GM12878 (cell line): Measurements from ENCODE around the gene ARHGEF1. TPM values are rescaled to one million over a fixed set of nuclear protein-coding genes. Genes with fewer than 3 reads are reported as not detected.
A peak's percentile ranks its signal among the peaks of the same experiment; 100 is the strongest.

ENCODE experiments used
- ASH2L ChIP-seq: fragments of 300-600, 200-600 bp; sonication (generic); IDR thresholded peaks from 2 replicates; pipeline ENCODE4 v1.6.1; 2017; ENCODE audit warnings: low read depth, mild to moderate bottlenecking, borderline replicate concordance
- BMI1 ChIP-seq: fragments of 450-650 bp; IDR thresholded peaks from 2 replicates; pipeline ENCODE4 v1.6.1; 2016; ENCODE audit warnings: mild to moderate bottlenecking, moderate library complexity, borderline replicate concordance
- CHD2 ChIP-seq: IDR thresholded peaks from 2 replicates; pipeline ENCODE4 v1.6.1; 2011; ENCODE audit warnings: low read depth, low read length, improper control_type of control experiment, borderline replicate concordance
- DPF2 ChIP-seq: fragments of 450-650 bp; IDR thresholded peaks from 2 replicates; pipeline ENCODE4 v1.6.1; 2017; ENCODE audit warnings: mild to moderate bottlenecking
- EED ChIP-seq: sonication (generic); IDR thresholded peaks from 2 replicates; pipeline ENCODE4 v1.6.1; 2016; ENCODE audit warnings: antibody characterized with exemption, low read depth
- FOS ChIP-seq: IDR thresholded peaks from 3 replicates; pipeline ENCODE4 v1.6.1; 2011; ENCODE audit warnings: borderline replicate concordance; ENCODE audit not compliant: insufficient read length; ENCODE audit errors: extremely low read depth
- FOXM1 ChIP-seq: IDR thresholded peaks from 2 replicates; pipeline ENCODE4 v1.6.1; 2012; ENCODE audit warnings: low read depth, mild to moderate bottlenecking, inconsistent platforms, low read length, moderate library complexity
- LARP7 ChIP-seq: fragments of 450-650 bp; IDR thresholded peaks from 2 replicates; pipeline ENCODE4 v1.6.1; 2017; ENCODE audit warnings: mild to moderate bottlenecking
- MEF2A ChIP-seq: IDR thresholded peaks from 2 replicates; pipeline ENCODE4 v1.6.1; 2011; ENCODE audit warnings: low read depth, mild to moderate bottlenecking, low read length, moderate library complexity; ENCODE audit not compliant: insufficient read depth
- PAX8 ChIP-seq: fragments of 450-650 bp; IDR thresholded peaks from 2 replicates; pipeline ENCODE4 v1.6.1; 2017; ENCODE audit warnings: mild to moderate bottlenecking, moderate library complexity
- PML ChIP-seq: IDR thresholded peaks from 2 replicates; pipeline ENCODE4 v1.6.1; 2012; ENCODE audit warnings: low read length, inconsistent platforms
- RFX5 ChIP-seq: IDR thresholded peaks from 2 replicates; pipeline ENCODE4 v1.6.1; 2011; ENCODE audit warnings: low read depth, low read length, improper control_type of control experiment
- SMAD1 ChIP-seq: fragments of 450-650 bp; IDR thresholded peaks from 2 replicates; pipeline ENCODE4 v1.6.1; 2018; ENCODE audit warnings: mild to moderate bottlenecking, low read depth; ENCODE audit not compliant: partially characterized antibody
- SPI1 ChIP-seq: IDR thresholded peaks from 2 replicates; pipeline ENCODE4 v1.6.1; 2011; ENCODE audit warnings: low read depth, mild to moderate bottlenecking, low read length, moderate library complexity, borderline replicate concordance; ENCODE audit not compliant: insufficient read depth
- WRNIP1 ChIP-seq: IDR thresholded peaks from 2 replicates; pipeline ENCODE4 v1.6.1; 2011; ENCODE audit warnings: low read depth, low read length, improper control_type of control experiment, borderline replicate concordance
- ZBTB11 ChIP-seq: fragments of 450-650 bp; formaldehyde crosslinking; IDR thresholded peaks from 2 replicates; pipeline ENCODE4 v1.5.0; 2022; ENCODE audit warnings: mild to moderate bottlenecking, missing genetic modification characterization
- ZNF207 ChIP-seq: fragments of 450-650 bp; IDR thresholded peaks from 2 replicates; pipeline ENCODE4 v1.6.1; 2014; ENCODE audit warnings: antibody characterized with exemption, mild to moderate bottlenecking, borderline replicate concordance
- ZNF24 ChIP-seq: fragments of 450-650 bp; IDR thresholded peaks from 2 replicates; pipeline ENCODE4 v1.6.1; 2017; ENCODE audit warnings: antibody characterized with exemption, mild to moderate bottlenecking
- ZNF274 ChIP-seq: IDR thresholded peaks from one replicate; pipeline ENCODE4 v1.8.0; 2011; ENCODE audit not compliant: insufficient read length, insufficient read depth
- polyA plus RNA-seq, 11 experiments: library from polyadenylated mRNA; depleted of rRNA in 4 of 11; unstranded in 6 of 11; stranded (reverse) in 5 of 11; fragments of >200 nt; fragmentation: Nextera tagmentation in 4 of 11; fragmentation: Illumina TruSeq in 1 of 11; extraction: Ambion mirVana in 4 of 11; extraction: Trizol in 1 of 11; gene quantifications; 1 replicate in 1 of 11; 2 replicates in 10 of 11; pipeline versions ENCODE4 v1.2.1 to v1.2.3, GENCODE V29; 2011 to 2016; ENCODE audit warnings: inconsistent platforms in 2 of 11, missing spikeins in 2 of 11, low read depth in 1 of 11
- total RNA-seq, 4 experiments: library from RNA; depleted of rRNA in 3 of 4; stranded (reverse); fragments of >200 nt in 3 of 4; fragmentation: Illumina TruSeq in 1 of 4; extraction: Trizol in 1 of 4; gene quantifications; 2 replicates each; pipeline versions ENCODE4 v1.2.1 to v1.2.3, GENCODE V29; 2013 to 2021
- TF ChIP-seq, protein P1 (sequence below): fragments of 450-650 bp; IDR thresholded peaks from 2 replicates; pipeline ENCODE4 v1.6.1; 2017; ENCODE audit warnings: low read depth, mild to moderate bottlenecking, moderate library complexity
- TF ChIP-seq, protein P2 (sequence below): IDR thresholded peaks from 2 replicates; pipeline ENCODE4 v1.6.1; 2012; ENCODE audit warnings: improper control_type of control experiment, low read depth, low read length; ENCODE audit not compliant: insufficient replicate concordance

Gene ARHGEF1
- total and polyA plus RNA-seq, 10 of the 15 experiments (the other 5 are each of a cell fraction or from before 2014, with no cell fraction given), result 1.2 to 207 (median 53.9) TPM

DNA sequence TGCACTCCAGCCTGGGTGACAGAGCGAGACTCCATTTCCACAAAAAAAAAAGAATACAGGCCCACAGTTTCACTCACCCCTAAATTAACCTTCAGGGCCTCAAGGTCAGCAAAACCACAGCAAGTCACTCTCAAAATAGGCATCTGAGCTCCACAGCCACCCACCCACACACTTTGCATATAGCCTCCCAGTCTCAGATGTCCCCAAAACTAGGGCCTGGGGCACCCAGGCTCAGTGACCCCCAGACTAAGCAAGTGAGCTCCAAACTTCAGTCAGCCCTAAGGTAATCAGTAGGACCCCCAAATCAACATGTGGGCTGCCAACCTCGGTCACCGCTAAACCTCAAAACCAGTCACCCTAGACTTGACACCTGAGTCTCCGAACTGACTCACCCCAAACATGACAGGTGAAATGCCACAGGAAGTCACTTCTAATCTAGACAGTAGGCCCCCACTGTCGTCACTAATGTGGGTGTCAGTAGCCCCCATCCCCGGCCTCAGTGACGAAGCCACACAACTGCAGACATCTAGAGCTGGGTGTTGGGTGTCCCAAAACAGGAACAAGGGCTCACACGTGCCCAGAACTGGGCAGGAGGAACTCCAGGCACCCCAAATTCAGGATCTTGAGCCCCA is 62.3 kb downstream of the ARHGEF1 start (continued):
- TF ChIP-seq PML (peak; percentile 83; the same call in 1 of the 2 replicates), ASH2L (peak; percentile 99; the same call in 1 of the 2 replicates), DPF2 (peak; percentile 98), FOS (peak; percentile 3), CHD2 (peak; percentile 88; the same call in 1 of the 2 replicates), ZNF207 (0 out of 2 replicates have a peak, but pooled peaks have one; percentile 48), LARP7 (peak; percentile 49; the same call in 1 of the 2 replicates), ZNF274 (no peak), MEF2A (peak; percentile 86; the same call in 1 of the 2 replicates), PAX8 (no peak), RFX5 (no peak), WRNIP1 (no peak), EED (peak; percentile 73), FOXM1 (peak; percentile 95), ZBTB11 (CRISPR knock-in tag) (no peak), SPI1 (peak; percentile 80; the same call in 1 of the 2 replicates), ZNF24 (no peak), SMAD1 (no peak), BMI1 (peak; percentile 81)
- TF ChIP-seq, protein P1, sequence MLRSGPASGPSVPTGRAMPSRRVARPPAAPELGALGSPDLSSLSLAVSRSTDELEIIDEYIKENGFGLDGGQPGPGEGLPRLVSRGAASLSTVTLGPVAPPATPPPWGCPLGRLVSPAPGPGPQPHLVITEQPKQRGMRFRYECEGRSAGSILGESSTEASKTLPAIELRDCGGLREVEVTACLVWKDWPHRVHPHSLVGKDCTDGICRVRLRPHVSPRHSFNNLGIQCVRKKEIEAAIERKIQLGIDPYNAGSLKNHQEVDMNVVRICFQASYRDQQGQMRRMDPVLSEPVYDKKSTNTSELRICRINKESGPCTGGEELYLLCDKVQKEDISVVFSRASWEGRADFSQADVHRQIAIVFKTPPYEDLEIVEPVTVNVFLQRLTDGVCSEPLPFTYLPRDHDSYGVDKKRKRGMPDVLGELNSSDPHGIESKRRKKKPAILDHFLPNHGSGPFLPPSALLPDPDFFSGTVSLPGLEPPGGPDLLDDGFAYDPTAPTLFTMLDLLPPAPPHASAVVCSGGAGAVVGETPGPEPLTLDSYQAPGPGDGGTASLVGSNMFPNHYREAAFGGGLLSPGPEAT, result peak; percentile 90; the same call in 1 of the 2 replicates
- TF ChIP-seq, protein P2, sequence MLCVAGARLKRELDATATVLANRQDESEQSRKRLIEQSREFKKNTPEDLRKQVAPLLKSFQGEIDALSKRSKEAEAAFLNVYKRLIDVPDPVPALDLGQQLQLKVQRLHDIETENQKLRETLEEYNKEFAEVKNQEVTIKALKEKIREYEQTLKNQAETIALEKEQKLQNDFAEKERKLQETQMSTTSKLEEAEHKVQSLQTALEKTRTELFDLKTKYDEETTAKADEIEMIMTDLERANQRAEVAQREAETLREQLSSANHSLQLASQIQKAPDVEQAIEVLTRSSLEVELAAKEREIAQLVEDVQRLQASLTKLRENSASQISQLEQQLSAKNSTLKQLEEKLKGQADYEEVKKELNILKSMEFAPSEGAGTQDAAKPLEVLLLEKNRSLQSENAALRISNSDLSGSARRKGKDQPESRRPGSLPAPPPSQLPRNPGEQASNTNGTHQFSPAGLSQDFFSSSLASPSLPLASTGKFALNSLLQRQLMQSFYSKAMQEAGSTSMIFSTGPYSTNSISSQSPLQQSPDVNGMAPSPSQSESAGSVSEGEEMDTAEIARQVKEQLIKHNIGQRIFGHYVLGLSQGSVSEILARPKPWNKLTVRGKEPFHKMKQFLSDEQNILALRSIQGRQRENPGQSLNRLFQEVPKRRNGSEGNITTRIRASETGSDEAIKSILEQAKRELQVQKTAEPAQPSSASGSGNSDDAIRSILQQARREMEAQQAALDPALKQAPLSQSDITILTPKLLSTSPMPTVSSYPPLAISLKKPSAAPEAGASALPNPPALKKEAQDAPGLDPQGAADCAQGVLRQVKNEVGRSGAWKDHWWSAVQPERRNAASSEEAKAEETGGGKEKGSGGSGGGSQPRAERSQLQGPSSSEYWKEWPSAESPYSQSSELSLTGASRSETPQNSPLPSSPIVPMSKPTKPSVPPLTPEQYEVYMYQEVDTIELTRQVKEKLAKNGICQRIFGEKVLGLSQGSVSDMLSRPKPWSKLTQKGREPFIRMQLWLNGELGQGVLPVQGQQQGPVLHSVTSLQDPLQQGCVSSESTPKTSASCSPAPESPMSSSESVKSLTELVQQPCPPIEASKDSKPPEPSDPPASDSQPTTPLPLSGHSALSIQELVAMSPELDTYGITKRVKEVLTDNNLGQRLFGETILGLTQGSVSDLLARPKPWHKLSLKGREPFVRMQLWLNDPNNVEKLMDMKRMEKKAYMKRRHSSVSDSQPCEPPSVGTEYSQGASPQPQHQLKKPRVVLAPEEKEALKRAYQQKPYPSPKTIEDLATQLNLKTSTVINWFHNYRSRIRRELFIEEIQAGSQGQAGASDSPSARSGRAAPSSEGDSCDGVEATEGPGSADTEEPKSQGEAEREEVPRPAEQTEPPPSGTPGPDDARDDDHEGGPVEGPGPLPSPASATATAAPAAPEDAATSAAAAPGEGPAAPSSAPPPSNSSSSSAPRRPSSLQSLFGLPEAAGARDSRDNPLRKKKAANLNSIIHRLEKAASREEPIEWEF, result no peak
